A673 (cell line): ENCODE results near the gene FLRT1.

Experiments used
- CTCF ChIP-seq: fragments of 300-800, 200-600 bp; sonication (generic); conservative IDR thresholded peaks from 2 replicates; pipeline ENCODE4 v1.5.1; 2017; ENCODE audit warnings: low read depth, mild to moderate bottlenecking, antibody characterized with exemption, low read length, moderate library complexity, mixed read lengths
- EZH2 ChIP-seq: fragments of 200-600 bp; sonication (generic); IDR thresholded peaks from 2 replicates; pipeline ENCODE4 v1.6.1; 2017; ENCODE audit warnings: borderline replicate concordance, low read depth, mild to moderate bottlenecking, mixed read lengths, antibody characterized with exemption, low read length; ENCODE audit not compliant: poor library complexity, severe bottlenecking

GRCh38 chr11:64026575-64027205 lies 9.0 kb upstream of the FLRT1 start:
- no peak for TF ChIP-seq CTCF
- TF ChIP-seq EZH2 = no peak
